ENCODE measurements around the gene DCDC2B.

The DCDC2B gene

GRCh38 chr1:32219022-32219421 lies 10.1 kb downstream of the DCDC2B start:
- TF ChIP-seq CTCF (IDR thresholded peaks at IDR 0.05; ENCODE audit: insufficient read depth, missing control alignments): no peak
- FAIRE-seq (no peak), DNase-seq (ENCODE audit: insufficient read length, low spot score) (no peak)

- DNase-seq (ENCODE audit: insufficient read length, low spot score) (no peak), FAIRE-seq (no peak)
- no peak for TF ChIP-seq CTCF (IDR thresholded peaks at IDR 0.05; ENCODE audit: insufficient read depth, missing control alignments)
Observed at GRCh38 chr1:32220746-32221580, 12.1 kb downstream of the DCDC2B start.

- FAIRE-seq (no peak), DNase-seq (ENCODE audit: insufficient read length, low spot score) (no peak)
- no peak for TF ChIP-seq CTCF (IDR thresholded peaks at IDR 0.05; ENCODE audit: insufficient read depth, missing control alignments)
Observed at GRCh38 chr1:32221581-32221979, 12.7 kb downstream of the DCDC2B start.

- no peak for FAIRE-seq
- TF ChIP-seq CTCF (IDR thresholded peaks at IDR 0.05; ENCODE audit: insufficient read depth, missing control alignments): no peak
- peak; percentile 89 for DNase-seq (ENCODE audit: insufficient read length, low spot score)
Observed at GRCh38 chr1:32221980-32222755, 13.3 kb downstream of the DCDC2B start, which contains the start of the genes EIF3I and TMEM234. EIF3I (plus strand) TSS chr1:32222407; CDS start chr1:32222442, 35 bp downstream. TMEM234 (minus strand) TSS chr1:32222353; CDS start chr1:32222322, 31 bp downstream.

GRCh38 chr1:32223683-32224082 lies 14.8 kb downstream of the DCDC2B start:
- FAIRE-seq: no peak
- no peak for TF ChIP-seq CTCF (IDR thresholded peaks at IDR 0.05; ENCODE audit: insufficient read depth, missing control alignments)
- DNase-seq (ENCODE audit: insufficient read length, low spot score): no peak

- no peak for DNase-seq (ENCODE audit: insufficient read length, low spot score)
- FAIRE-seq: no peak
- no peak for TF ChIP-seq CTCF (IDR thresholded peaks at IDR 0.05; ENCODE audit: insufficient read depth, missing control alignments)
Observed at GRCh38 chr1:32224285-32224684, 15.4 kb downstream of the DCDC2B start.

Measured in D721Med (cell line).